Measurements from ENCODE around the gene PTPN9. TPM values are rescaled to one million over a fixed set of nuclear protein-coding genes. Genes with fewer than 3 reads are reported as not detected.
A peak's percentile ranks its signal among the peaks of the same experiment; 100 is the strongest.
"Not testable (repeated sequence)": the region's sequence is repeated elsewhere in the genome, so short reads cannot be mapped to it uniquely, and the experiment has no call there.

Gene PTPN9
- total RNA-seq, 1 donor from 2014 or later = 17.8 TPM

GRCh38 chr15:75583701-75584100 is 4.6 kb upstream of the PTPN9 start:
- DNase-seq (ENCODE audit: low spot score) = no peak

- not testable (repeated sequence) for DNase-seq (ENCODE audit: low spot score)
Observed at GRCh38 chr15:75582943-75583342, 3.8 kb upstream of the PTPN9 start.

- no peak for DNase-seq (ENCODE audit: low spot score)
Observed at GRCh38 chr15:75578173-75578947, 755 bp downstream of the PTPN9 start.

GRCh38 chr15:75577401-75578172 is 1.5 kb downstream of the PTPN9 start:
- peak; percentile 9 for DNase-seq (ENCODE audit: low spot score)

GRCh38 chr15:75573648-75574384 is 5.3 kb downstream of the PTPN9 start:
- DNase-seq (ENCODE audit: low spot score) = no peak

GRCh38 chr15:75570126-75570845 is 8.8 kb downstream of the PTPN9 start:
- no peak for DNase-seq (ENCODE audit: low spot score)

GRCh38 chr15:75565062-75565970 is 13.8 kb downstream of the PTPN9 start:
- no peak for DNase-seq (ENCODE audit: low spot score)

- no peak for DNase-seq (ENCODE audit: low spot score)
Observed at GRCh38 chr15:75561888-75562287, 17.2 kb downstream of the PTPN9 start.

GRCh38 chr15:75559360-75559759 is 19.8 kb downstream of the PTPN9 start:
- DNase-seq (ENCODE audit: low spot score) = not testable (repeated sequence)

GRCh38 chr15:75558955-75559354 is 20.2 kb downstream of the PTPN9 start:
- DNase-seq (ENCODE audit: low spot score) = not testable (repeated sequence)

- no peak for DNase-seq (ENCODE audit: low spot score)
Observed at GRCh38 chr15:75554717-75555116, 24.4 kb downstream of the PTPN9 start.

- no peak for DNase-seq (ENCODE audit: low spot score)
Observed at GRCh38 chr15:75553659-75554058, 25.5 kb downstream of the PTPN9 start.

GRCh38 chr15:75551091-75551490 is 28.0 kb downstream of the PTPN9 start:
- DNase-seq (ENCODE audit: low spot score) = no peak

GRCh38 chr15:75545064-75545463 is 34.1 kb downstream of the PTPN9 start:
- DNase-seq (ENCODE audit: low spot score) = no peak

GRCh38 chr15:75544359-75544758 is 34.8 kb downstream of the PTPN9 start:
- no peak for DNase-seq (ENCODE audit: low spot score)

GRCh38 chr15:75542949-75543545 is 36.1 kb downstream of the PTPN9 start:
- DNase-seq (ENCODE audit: low spot score) = not testable (repeated sequence)

GRCh38 chr15:75542386-75542797 is 36.7 kb downstream of the PTPN9 start:
- DNase-seq (ENCODE audit: low spot score) = no peak

GRCh38 chr15:75538376-75538775 is 40.7 kb downstream of the PTPN9 start:
- DNase-seq (ENCODE audit: low spot score) = no peak

- no peak for DNase-seq (ENCODE audit: low spot score)
Observed at GRCh38 chr15:75533945-75534344, 45.2 kb downstream of the PTPN9 start.
